HG03378 (cell line): ENCODE measurements around the gene ANXA11.
"Not testable (repeated sequence)": the region's sequence is repeated elsewhere in the genome, so short reads cannot be mapped to it uniquely, and the experiment has no call there.

Experiments used
- ATAC-seq: cut with Tn5 transposase; IDR thresholded peaks from one replicate; pipeline ENCODE4 v1.9.1; 2021; ENCODE audit warnings: mild to moderate bottlenecking, moderate library complexity; ENCODE audit not compliant: unreplicated experiment

ANXA11 gene

DNA sequence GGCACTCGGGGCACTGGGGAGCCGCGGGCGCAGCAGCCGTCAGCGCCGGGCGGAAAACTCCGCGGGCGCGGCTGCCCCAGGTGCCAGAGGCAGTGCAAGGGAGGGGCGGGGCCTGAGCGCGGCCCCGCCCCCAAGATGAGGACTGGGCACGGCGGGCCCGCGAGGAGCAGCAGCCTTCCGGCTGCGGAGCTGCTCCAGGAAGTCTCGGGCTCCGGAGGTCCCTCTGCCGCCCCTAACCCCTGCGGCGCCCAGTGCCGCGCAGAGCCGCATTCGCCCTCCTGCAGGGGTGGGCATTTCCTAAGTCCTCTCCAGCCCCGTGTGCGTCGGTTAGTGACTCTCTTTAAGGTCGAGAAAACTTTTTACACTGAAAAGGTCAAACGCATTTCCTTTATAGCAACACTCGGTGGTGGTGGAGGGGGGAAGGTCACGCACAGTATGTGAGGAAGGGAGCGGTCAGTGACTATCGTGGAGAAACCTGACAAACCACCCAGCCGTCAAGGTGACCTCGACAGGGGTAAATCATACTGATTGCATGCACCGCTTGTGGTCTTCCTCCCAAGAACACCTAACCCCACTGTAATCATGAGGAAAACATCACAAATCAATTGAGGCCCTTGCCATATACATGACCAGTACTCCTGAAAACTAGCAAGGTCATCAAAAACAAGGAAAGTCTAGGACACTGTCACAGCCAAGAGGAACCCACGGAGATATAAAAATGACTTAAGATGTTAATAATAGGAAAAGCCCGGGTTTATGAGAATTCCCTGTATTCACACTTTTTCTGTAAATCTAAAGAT lies at the start of gene ANXA11:
TSS of gene ANXA11 (minus strand) at position 61 of the 800 bp plus-strand sequence. CDS start 32,676 bp downstream, outside the sequence.
- ATAC-seq, result peak; percentile 61

GRCh38 chr10:80254726-80255125 lies 49.4 kb upstream of the ANXA11 start:
- ATAC-seq, result not testable (repeated sequence)

GRCh38 chr10:80253963-80254271 lies 48.6 kb upstream of the ANXA11 start:
- ATAC-seq, result peak; percentile 28

DNA sequence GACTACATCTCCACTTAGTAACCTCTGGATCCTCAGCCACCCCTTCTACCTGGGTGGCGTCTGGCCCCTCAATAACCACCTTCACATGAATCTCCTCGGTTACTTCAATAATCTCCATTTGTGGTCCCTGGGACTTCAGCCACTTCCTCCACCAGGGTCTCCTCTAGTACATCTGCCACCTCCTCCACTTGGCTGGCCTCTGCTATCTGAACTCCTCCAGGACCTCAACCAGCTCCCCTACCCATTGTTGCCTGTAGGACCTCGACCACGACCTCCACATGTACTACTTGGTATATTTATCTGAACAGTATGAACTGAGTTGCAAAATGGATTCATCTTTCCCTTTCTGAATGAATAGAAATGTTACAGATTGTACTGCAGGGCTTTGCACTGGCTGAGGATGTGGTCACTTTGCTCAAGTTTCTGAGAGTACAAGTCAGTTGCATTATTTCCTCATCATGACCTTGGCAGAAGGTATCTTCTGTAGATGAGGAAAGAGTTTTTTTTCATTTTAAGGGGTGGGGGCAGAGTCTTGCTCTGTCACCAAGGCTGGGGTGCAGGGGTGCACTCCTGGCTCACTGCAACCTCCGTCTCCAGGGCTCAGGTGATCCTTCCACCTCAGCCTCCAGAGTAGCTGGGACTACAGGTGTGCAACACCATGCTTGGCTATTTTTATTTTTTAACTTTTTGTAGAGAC lies 48.1 kb upstream of the ANXA11 start:
- peak; percentile 85 for ATAC-seq

GRCh38 chr10:80252296-80252887 lies 47.1 kb upstream of the ANXA11 start:
- no peak for ATAC-seq

DNA sequence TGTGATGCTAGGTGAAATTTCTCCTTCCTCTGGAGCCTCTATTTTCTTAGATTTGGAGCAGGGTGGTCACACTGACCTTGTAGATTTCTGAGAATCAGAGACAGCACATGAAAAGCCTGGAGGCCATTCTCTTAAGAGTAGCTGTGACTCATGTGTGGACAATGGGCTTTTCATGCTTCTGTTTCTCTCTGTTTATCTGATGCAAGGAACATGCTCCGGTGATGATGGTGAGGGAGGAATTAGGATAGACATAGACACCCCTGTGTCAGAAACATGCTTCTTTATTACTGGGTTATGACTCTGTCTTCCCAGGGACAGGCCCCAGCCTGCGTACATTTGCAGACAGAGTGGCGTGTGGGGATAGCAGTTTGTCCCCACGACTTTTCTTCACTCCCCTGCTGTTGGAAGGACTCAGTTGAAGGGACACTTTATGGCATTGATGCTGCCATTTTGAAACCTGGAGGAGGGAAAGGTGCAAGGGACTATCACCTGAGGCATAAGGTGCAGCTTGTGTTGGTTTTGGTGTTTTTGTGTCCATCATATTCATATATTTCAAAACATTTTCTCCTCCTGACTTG lies 46.5 kb upstream of the ANXA11 start:
- not testable (repeated sequence) for ATAC-seq

GRCh38 chr10:80250399-80250798 lies 45.1 kb upstream of the ANXA11 start:
- ATAC-seq, result not testable (repeated sequence)

DNA sequence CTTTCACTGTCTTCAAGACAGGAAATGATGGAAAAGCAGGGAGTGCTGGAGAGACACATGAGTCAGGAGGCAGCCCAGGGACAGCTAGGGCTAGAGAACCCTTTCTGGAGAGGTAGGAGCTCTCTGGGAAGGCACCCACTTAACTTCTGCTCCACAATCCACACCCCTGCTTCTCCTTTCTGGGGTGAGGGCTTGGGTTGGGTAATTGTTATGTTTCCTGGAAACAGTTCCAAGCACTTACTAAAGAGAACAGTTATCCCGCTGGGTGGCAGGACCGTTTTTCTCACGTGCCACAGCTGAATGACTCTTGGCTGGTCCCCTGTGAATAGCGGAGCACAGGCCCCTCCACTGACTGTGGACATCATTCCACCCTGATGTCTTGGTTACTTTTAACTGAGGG lies 44.6 kb upstream of the ANXA11 start:
- not testable (repeated sequence) for ATAC-seq

DNA sequence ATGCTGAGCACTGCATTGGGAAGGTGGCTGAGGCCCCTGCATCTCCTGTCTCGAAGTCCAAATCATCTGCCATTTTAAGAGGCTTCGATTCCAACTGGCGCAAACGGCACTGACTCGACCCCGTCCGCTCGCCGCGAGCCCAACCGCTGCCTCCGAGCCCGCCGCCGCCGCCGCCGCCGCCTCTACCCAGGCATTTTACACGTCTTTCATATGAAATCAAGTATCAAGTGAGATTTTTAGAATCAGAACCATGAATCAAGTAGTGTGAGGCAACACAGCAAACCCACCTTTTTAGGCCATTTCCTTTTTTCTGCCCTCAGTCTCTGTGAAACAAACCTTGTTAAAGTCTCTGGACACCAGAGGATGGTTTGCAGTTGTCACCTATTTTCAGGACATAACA lies 42.3 kb upstream of the ANXA11 start:
- not testable (repeated sequence) for ATAC-seq

DNA sequence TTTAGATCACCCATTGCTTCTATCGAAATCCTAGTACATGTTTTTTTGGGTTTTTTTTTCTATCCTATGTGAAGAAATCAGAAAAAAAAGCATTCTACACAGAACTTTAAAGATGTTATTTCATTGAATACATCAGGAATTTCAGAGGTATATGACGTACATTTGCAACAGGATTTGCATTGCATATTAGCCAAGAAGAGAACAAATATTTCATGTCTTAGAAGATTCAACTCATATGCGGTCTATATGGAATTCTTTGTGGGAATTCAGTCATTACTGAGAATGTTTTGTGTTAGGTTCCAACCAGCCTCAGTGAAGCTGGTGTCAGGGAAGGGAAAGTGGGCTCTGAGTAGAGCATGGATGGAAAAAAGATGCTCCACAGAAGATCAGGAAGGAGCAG lies 39.0 kb upstream of the ANXA11 start:
- ATAC-seq, result not testable (repeated sequence)

GRCh38 chr10:80242341-80242740 lies 37.0 kb upstream of the ANXA11 start:
- ATAC-seq, result not testable (repeated sequence)

DNA sequence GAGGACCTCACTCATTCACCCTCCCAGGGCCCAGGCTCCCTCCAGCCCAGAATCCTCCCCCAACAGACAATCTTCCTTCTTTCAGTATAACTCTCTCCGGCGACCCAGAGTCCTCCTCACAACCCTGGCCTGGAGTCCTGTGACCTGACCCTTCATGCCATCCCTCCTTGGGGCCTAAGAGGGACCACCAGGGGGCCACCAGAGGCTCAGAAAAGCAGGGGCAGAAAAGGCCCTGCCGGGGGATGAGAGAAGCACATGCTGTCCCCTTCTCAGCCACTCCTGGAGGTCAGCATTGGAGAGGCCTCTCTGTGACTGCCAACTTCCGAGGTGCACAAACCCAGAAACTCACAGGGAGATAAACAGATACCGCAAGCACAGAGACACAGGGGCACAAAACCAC lies 31.1 kb upstream of the ANXA11 start:
- ATAC-seq, result not testable (repeated sequence)

DNA sequence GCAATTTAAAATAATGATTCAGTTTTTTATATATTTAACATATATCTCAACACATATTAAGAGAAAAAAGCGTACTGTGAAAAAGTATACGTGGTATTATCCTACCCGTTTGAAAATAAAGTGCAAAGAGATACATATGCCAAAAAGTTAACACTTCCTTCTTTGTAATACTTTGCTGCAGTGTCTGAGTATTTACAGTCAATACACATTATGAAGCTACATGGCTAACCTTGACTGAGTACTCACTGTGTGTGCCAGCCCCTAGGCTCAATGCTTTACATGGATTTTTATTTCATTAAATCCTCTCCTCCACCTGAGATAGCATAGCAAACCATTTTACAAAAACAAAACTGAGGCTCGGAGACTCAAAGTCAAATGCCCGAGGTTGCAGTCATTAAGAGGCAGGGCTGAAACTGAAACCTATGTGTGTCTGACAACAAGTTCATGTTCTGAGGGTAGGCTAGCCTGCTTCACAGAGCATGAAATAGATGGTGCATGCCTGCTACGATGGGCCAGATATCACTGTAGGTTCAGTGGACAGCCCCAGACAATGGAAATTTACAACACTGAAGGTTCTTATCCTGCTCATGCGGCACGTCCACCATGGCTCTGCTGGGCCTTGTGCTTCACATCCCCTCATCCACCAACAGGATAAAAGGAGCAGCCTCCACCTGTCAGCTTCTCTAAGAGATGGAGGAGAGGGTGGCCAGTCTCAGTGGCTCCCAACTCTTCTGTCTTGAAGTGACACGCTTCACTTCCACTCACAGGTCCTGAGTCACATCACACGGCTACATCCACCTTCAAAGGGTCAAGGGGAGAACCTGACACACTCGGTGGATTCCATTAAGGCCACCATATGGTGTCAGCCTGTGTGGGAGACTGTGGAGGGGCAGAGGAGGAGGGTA lies 29.2 kb upstream of the ANXA11 start:
- ATAC-seq, result peak; percentile 100

DNA sequence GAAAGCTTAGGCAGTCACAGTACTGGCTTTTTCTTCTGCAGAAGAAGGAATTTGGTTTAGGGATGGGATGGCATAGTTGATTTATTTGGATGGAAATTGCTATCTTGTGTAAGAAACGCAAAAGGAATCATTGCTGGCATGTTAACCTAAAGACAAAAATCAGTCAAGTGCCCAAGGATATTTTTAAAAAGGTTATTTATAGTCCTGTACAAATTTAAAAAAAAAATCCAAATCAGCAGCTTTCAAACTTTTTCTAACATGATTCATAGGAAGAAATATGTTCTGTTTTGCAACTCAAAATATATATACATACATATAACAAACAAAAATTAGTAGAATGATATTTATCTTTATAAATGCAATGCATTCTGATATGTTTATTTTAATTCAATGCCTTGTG lies 28.5 kb upstream of the ANXA11 start:
- not testable (repeated sequence) for ATAC-seq

DNA sequence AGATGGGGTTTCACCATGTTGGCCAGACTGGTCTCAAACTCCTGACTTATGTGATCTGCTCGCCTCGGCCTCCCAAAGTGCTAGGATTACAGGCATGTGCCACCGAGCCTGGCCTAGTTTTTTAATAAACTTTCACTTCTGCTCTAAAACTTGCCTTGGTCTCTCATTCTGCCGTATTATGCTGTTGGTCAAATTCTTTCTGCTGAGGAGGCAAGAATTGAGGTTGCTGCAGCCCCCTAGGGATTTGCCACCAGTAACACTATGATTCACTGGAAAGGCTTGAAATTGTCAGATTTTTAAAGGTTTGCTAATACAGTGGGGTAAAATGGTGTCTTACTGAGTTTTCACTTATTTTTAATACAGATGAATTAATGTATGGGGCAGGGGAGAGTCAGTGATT lies 21.4 kb upstream of the ANXA11 start:
- ATAC-seq, result peak; percentile 86

GRCh38 chr10:80223031-80223419 lies 17.7 kb upstream of the ANXA11 start:
- ATAC-seq, result not testable (repeated sequence)

GRCh38 chr10:80218878-80219277 lies 13.5 kb upstream of the ANXA11 start:
- ATAC-seq, result peak; percentile 95

GRCh38 chr10:80214368-80214982 lies 9.1 kb upstream of the ANXA11 start:
- ATAC-seq, result not testable (repeated sequence)

DNA sequence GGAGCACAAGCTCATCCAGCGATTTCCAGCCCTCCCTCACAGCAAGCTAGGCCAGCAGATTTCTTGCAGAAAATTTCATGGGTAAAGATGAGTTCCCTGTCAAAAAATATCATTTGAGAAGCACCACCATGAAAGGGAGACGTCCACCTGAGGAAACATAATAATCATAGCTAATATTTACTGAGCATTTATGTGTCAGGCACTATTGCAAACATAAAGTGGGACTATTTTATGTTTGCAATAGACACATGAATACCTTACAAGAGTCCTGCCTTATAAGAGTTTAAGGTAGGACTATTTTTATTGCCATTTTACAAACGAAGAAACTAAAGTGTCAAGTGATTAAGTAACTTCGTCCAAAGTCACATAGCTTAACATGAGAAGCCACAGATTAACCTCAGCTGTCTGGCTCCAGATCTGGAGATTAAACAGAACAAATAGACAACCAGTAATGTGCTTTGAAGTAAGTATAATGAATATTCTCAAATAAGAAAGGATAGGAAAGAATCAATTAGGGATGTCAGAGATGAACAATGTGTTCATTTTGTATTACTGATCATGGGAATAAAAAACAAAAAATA lies 7.3 kb upstream of the ANXA11 start:
- ATAC-seq, result not testable (repeated sequence)

DNA sequence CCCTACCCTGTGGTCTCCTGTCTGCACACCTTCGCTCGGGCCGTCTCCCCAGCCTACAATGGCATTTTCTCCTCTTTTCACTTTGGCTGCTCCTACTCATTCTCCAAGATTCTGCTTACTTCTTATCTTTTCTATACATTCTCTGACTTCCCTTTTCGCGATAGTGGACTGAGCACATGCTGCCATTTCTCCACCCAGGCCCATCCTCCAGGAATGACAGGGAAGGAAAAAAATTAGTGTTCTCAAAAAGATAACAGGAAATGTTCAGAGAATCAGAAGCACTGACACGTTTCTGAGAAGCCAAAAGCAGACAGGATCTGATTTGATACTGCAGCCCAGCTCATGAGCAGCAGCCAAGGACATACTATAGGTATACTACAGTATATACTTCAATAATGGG lies 6.4 kb upstream of the ANXA11 start:
- no peak for ATAC-seq
